Breast epithelium (tissue), 4 donors: ENCODE results near the gene ERC1. TPM values are rescaled to one million over a fixed set of nuclear protein-coding genes. Genes with fewer than 3 reads are reported as not detected.

ENCODE experiments used
- DNase-seq, 2 donors: peaks; one replicate each; pipeline ENCODE4 v3.0.0-alpha.2; 2019; ENCODE audit warnings: low spot score in 2 of 2
- H3K27ac ChIP-seq, 2 donors: fragments of 200-600 bp; sonication (generic) in 1 of 2; one replicate each; pipeline ENCODE4 v1.5.1; 2016 to 2019; ENCODE audit warnings: mild to moderate bottlenecking in 1 of 2
- H3K27me3 ChIP-seq, 2 donors: fragments of 200-600 bp; sonication (generic) in 1 of 2; one replicate each; pipeline versions ENCODE4 v1.5.1 to v1.6.0; 2017 to 2019; ENCODE audit warnings: control low read depth in 1 of 2, mild to moderate bottlenecking in 1 of 2
- H3K36me3 ChIP-seq: fragments of 200-600 bp; one replicate; pipeline ENCODE4 v1.5.1; 2019
- H3K4me1 ChIP-seq, 2 donors: fragments of 200-600 bp; sonication (generic); one replicate each; pipeline ENCODE4 v1.5.1; 2016 to 2019; ENCODE audit warnings: control low read depth in 1 of 2
- H3K4me3 ChIP-seq, 3 donors: fragments of 200-600 bp; sonication (generic); 1 replicate in 2 of 3; 2 replicates in 1 of 3; pipeline ENCODE4 v1.5.1; 2016 to 2019; ENCODE audit warnings: mild to moderate bottlenecking in 3 of 3, moderate library complexity in 2 of 3
- H3K9me3 ChIP-seq, 2 donors: fragments of 200-600 bp; sonication (generic) in 1 of 2; one replicate each; pipeline ENCODE4 v1.5.1; 2016 to 2019; ENCODE audit warnings: control low read depth in 1 of 2
- CTCF ChIP-seq, 3 donors: fragments of 450-650 bp; IDR thresholded peaks; one replicate each; pipeline ENCODE4 v1.5.1; 2016 to 2017; ENCODE audit warnings: antibody characterized with exemption in 3 of 3, mild to moderate bottlenecking in 3 of 3, moderate library complexity in 3 of 3
- POLR2A ChIP-seq: fragments of 450-650 bp; IDR thresholded peaks from one replicate; pipeline ENCODE4 v1.6.1; 2016; ENCODE audit warnings: antibody characterized with exemption, mild to moderate bottlenecking, moderate library complexity
- POLR2AphosphoS5 ChIP-seq, 3 donors: sonication (generic); formaldehyde crosslinking; IDR thresholded peaks; one replicate each; pipeline ENCODE4 v1.6.1; 2017; ENCODE audit warnings: antibody characterized with exemption in 3 of 3
- intact Hi-C: fragments of 100-400 bp; cut with DNase I; formaldehyde crosslinking; loops from one replicate; pipeline ENCODE4 v1.15.1; 2023; ENCODE audit warnings: low total_unique reads
- total RNA-seq, 3 donors: library from RNA; depleted of rRNA; stranded (reverse); fragments of >200 nt; gene quantifications; one replicate each; pipeline ENCODE4 v1.1.0, GENCODE V29; 2016

The ERC1 gene
- total RNA-seq, 3 donors from 2014 or later = 47.4 to 63.4 (median 52.8) TPM

- no peaks in the 10 kb centered on the region for H3K9me3 ChIP-seq
- H3K4me1 ChIP-seq = no peaks in the 10 kb centered on the region
- no peaks in the 10 kb centered on the region for H3K27me3 ChIP-seq
- TF ChIP-seq CTCF (IDR thresholded peaks at IDR 0.05) (no peak), POLR2A (no peak), POLR2AphosphoS5 (IDR thresholded peaks at IDR 0.05) (no peak)
- intact Hi-C loops = no loop called here
- H3K36me3 ChIP-seq = no peaks in the 10 kb centered on the region
- no peak overlapping the region for H3K27ac ChIP-seq
- H3K4me3 ChIP-seq = no peak overlapping the region
- no peak for DNase-seq
Observed at GRCh38 chr12:1287446-1287975, 296.5 kb downstream of the ERC1 start.

- TF ChIP-seq POLR2A = no peak
- no peak overlapping the region for H3K27ac ChIP-seq
- H3K9me3 ChIP-seq = no peaks in the 10 kb centered on the region
- H3K36me3 ChIP-seq = no peaks in the 10 kb centered on the region
- H3K27me3 ChIP-seq = no peaks in the 10 kb centered on the region
- H3K4me3 ChIP-seq = no peak overlapping the region
- no peak for DNase-seq
- H3K4me1 ChIP-seq = no peaks in the 10 kb centered on the region
- intact Hi-C loops = no loop called here
Observed at GRCh38 chr12:1288333-1288732, 297.3 kb downstream of the ERC1 start.

GRCh38 chr12:1289371-1290155, 298.5 kb downstream of the ERC1 start:
- Histone ChIP-seq H3K4me3 (no peak overlapping the region), H3K27ac (no peak overlapping the region), H3K9me3 (no peaks in the 10 kb centered on the region), H3K4me1 (no peaks in the 10 kb centered on the region), H3K27me3 (no peaks in the 10 kb centered on the region), H3K36me3 (no peaks in the 10 kb centered on the region)
- DNase-seq = no peak
- intact Hi-C loops = no loop called here
- no peak for TF ChIP-seq CTCF (IDR thresholded peaks at IDR 0.05)
- TF ChIP-seq POLR2AphosphoS5 (IDR thresholded peaks at IDR 0.05) = no peak
- no peak for TF ChIP-seq POLR2A

- DNase-seq = no peak
- Histone ChIP-seq H3K9me3 (no peaks in the 10 kb centered on the region), H3K4me3 (no peak overlapping the region), H3K36me3 (no peaks in the 10 kb centered on the region), H3K27ac (no peak overlapping the region), H3K4me1 (no peaks in the 10 kb centered on the region), H3K27me3 (no peaks in the 10 kb centered on the region)
- intact Hi-C loops = no loop called here
- TF ChIP-seq CTCF (IDR thresholded peaks at IDR 0.05) (no peak), POLR2AphosphoS5 (IDR thresholded peaks at IDR 0.05) (no peak), POLR2A (no peak)
Observed at GRCh38 chr12:1290716-1291115, 299.7 kb downstream of the ERC1 start.

GRCh38 chr12:1291601-1292332, 300.7 kb downstream of the ERC1 start:
- H3K36me3 ChIP-seq = no peaks in the 10 kb centered on the region
- H3K27me3 ChIP-seq = no peaks in the 10 kb centered on the region
- H3K9me3 ChIP-seq = no peaks in the 10 kb centered on the region
- DNase-seq = no peak
- no peak for TF ChIP-seq CTCF (IDR thresholded peaks at IDR 0.05)
- TF ChIP-seq POLR2A = no peak
- no peak for TF ChIP-seq POLR2AphosphoS5 (IDR thresholded peaks at IDR 0.05)
- no peak overlapping the region for H3K27ac ChIP-seq
- intact Hi-C loops = no loop called here
- no peak overlapping the region for H3K4me3 ChIP-seq
- no peaks in the 10 kb centered on the region for H3K4me1 ChIP-seq
